HEK293 (cell line): ENCODE measurements around the gene MSH5.

Experiments used
- BCL11A ChIP-seq: fragments of 450-650 bp; formaldehyde crosslinking; IDR thresholded peaks from 2 replicates; pipeline ENCODE4 v1.5.1; 2016; ENCODE audit warnings: low read depth, missing biosample characterization, missing genetic modification characterization
- GLI4 ChIP-seq: fragments of 450-650 bp; formaldehyde crosslinking; IDR thresholded peaks from 2 replicates; pipeline ENCODE4 v1.5.1; 2016; ENCODE audit warnings: missing biosample characterization, missing genetic modification characterization
- GLIS1 ChIP-seq: fragments of 450-650 bp; formaldehyde crosslinking; IDR thresholded peaks from 2 replicates; pipeline ENCODE4 v1.5.1; 2016; ENCODE audit warnings: missing biosample characterization, missing genetic modification characterization
- KLF1 ChIP-seq: fragments of 450-650 bp; formaldehyde crosslinking; IDR thresholded peaks from 2 replicates; pipeline ENCODE4 v1.5.1; 2016; ENCODE audit warnings: missing biosample characterization, missing genetic modification characterization
- KLF9 ChIP-seq: fragments of 450-650 bp; formaldehyde crosslinking; IDR thresholded peaks from 2 replicates; pipeline ENCODE4 v1.5.1; 2016; ENCODE audit warnings: missing biosample characterization, missing genetic modification characterization, low read depth
- SP7 ChIP-seq: fragments of 450-650 bp; formaldehyde crosslinking; IDR thresholded peaks from 2 replicates; pipeline ENCODE4 v1.5.1; 2016; ENCODE audit warnings: missing biosample characterization, missing genetic modification characterization
- TRIM28 ChIP-seq: IDR thresholded peaks from 2 replicates; pipeline ENCODE4 v1.6.1; 2011; ENCODE audit warnings: low read length, control low read depth, borderline replicate concordance
- YY1 ChIP-seq: fragments of 450-650 bp; formaldehyde crosslinking; IDR thresholded peaks from 2 replicates; pipeline ENCODE4 v1.5.1; 2018; ENCODE audit warnings: missing biosample characterization, missing genetic modification characterization
- ZBTB1 ChIP-seq: fragments of 450-650 bp; formaldehyde crosslinking; IDR thresholded peaks from 2 replicates; pipeline ENCODE4 v1.5.1; 2016; ENCODE audit warnings: missing biosample characterization, missing genetic modification characterization
- ZBTB17 ChIP-seq: fragments of 450-650 bp; formaldehyde crosslinking; IDR thresholded peaks from 2 replicates; pipeline ENCODE4 v1.5.1; 2016; ENCODE audit warnings: missing biosample characterization, missing genetic modification characterization
- ZBTB20 ChIP-seq: fragments of 450-650 bp; formaldehyde crosslinking; IDR thresholded peaks from 2 replicates; pipeline ENCODE4 v1.5.1; 2016; ENCODE audit warnings: missing biosample characterization, missing genetic modification characterization
- ZBTB26 ChIP-seq: fragments of 450-650 bp; formaldehyde crosslinking; optimal IDR thresholded peaks from 2 replicates; pipeline ENCODE3; 2016; ENCODE audit warnings: missing biosample characterization, mild to moderate bottlenecking, missing genetic modification characterization
- ZBTB44 ChIP-seq: fragments of 450-650 bp; IDR thresholded peaks from 2 replicates; pipeline ENCODE4 v1.5.1; 2018; ENCODE audit warnings: missing biosample characterization, mild to moderate bottlenecking, missing genetic modification characterization
- ZBTB48 ChIP-seq: fragments of 450-650 bp; formaldehyde crosslinking; IDR thresholded peaks from 2 replicates; pipeline ENCODE4 v1.5.1; 2016; ENCODE audit warnings: missing biosample characterization, missing genetic modification characterization
- ZBTB7A ChIP-seq: fragments of 450-650 bp; formaldehyde crosslinking; IDR thresholded peaks from 2 replicates; pipeline ENCODE4 v1.5.1; 2016; ENCODE audit warnings: low read depth, missing biosample characterization, missing genetic modification characterization
- ZNF133 ChIP-seq: fragments of 450-650 bp; formaldehyde crosslinking; IDR thresholded peaks from 2 replicates; pipeline ENCODE4 v1.5.1; 2016; ENCODE audit warnings: missing biosample characterization, missing genetic modification characterization
- ZNF148 ChIP-seq: fragments of 450-650 bp; formaldehyde crosslinking; IDR thresholded peaks from 2 replicates; pipeline ENCODE4 v1.5.0; 2017; ENCODE audit warnings: missing biosample characterization, missing genetic modification characterization, borderline replicate concordance
- ZNF2 ChIP-seq: fragments of 450-650 bp; formaldehyde crosslinking; IDR thresholded peaks from 2 replicates; pipeline ENCODE4 v1.5.1; 2016; ENCODE audit warnings: missing biosample characterization, missing genetic modification characterization
- ZNF239 ChIP-seq: fragments of 450-650 bp; formaldehyde crosslinking; IDR thresholded peaks from 2 replicates; pipeline ENCODE4 v1.5.1; 2016; ENCODE audit warnings: missing biosample characterization, missing genetic modification characterization
- ZNF24 ChIP-seq: fragments of 450-650 bp; formaldehyde crosslinking; IDR thresholded peaks from 2 replicates; pipeline ENCODE4 v1.5.1; 2016; ENCODE audit warnings: missing biosample characterization, missing genetic modification characterization
- ZNF341 ChIP-seq: fragments of 450-650 bp; formaldehyde crosslinking; IDR thresholded peaks from 2 replicates; pipeline ENCODE4; 2016; ENCODE audit warnings: low read depth, missing biosample characterization, missing genetic modification characterization
- ZNF518A ChIP-seq: fragments of 450-650 bp; formaldehyde crosslinking; conservative IDR thresholded peaks from 2 replicates; pipeline ENCODE4 v1.5.1; 2016; ENCODE audit warnings: low read depth, missing biosample characterization, missing genetic modification characterization
- ZNF529 ChIP-seq: fragments of 450-650 bp; formaldehyde crosslinking; IDR thresholded peaks from 2 replicates; pipeline ENCODE4 v1.5.1; 2017; ENCODE audit warnings: missing genetic modification characterization, missing biosample characterization; ENCODE audit not compliant: insufficient replicate concordance
- ZNF626 ChIP-seq: fragments of 450-650 bp; sonication (Bioruptor Pico); formaldehyde crosslinking; IDR thresholded peaks from 2 replicates; pipeline ENCODE4 v1.5.1; 2018; ENCODE audit warnings: missing biosample characterization, missing genetic modification characterization, inconsistent platforms
- ZNF704 ChIP-seq: fragments of 450-650 bp; formaldehyde crosslinking; IDR thresholded peaks from 2 replicates; pipeline ENCODE4 v1.5.1; 2016; ENCODE audit warnings: missing biosample characterization, missing genetic modification characterization
- ZNF830 ChIP-seq: fragments of 450-650 bp; IDR thresholded peaks from 2 replicates; pipeline ENCODE4 v1.5.0; 2018; ENCODE audit warnings: missing biosample characterization, missing genetic modification characterization, low read depth, mild to moderate bottlenecking, moderate library complexity
- ZSCAN30 ChIP-seq: fragments of 450-650 bp; IDR thresholded peaks from 2 replicates; pipeline ENCODE4 v1.5.1; 2018; ENCODE audit warnings: missing biosample characterization, mild to moderate bottlenecking, missing genetic modification characterization, moderate library complexity
- ZXDB ChIP-seq: fragments of 450-650 bp; formaldehyde crosslinking; IDR thresholded peaks from 2 replicates; pipeline ENCODE4 v1.5.1; 2016; ENCODE audit warnings: missing biosample characterization, missing genetic modification characterization

MSH5 gene

GRCh38 chr6:31769684-31770371 is 30.0 kb downstream of the MSH5 start (continued):
- TF ChIP-seq BCL11A = no peak
- TF ChIP-seq YY1 (tag by site-specific recombination) = no peak
- TF ChIP-seq ZNF2 (tag by site-specific recombination) = peak; percentile 45; the same call in 1 of the 2 replicates
- TF ChIP-seq ZBTB7A (tag by site-specific recombination) = no peak
- no peak for TF ChIP-seq ZNF518A
- TF ChIP-seq ZBTB1 (tag by site-specific recombination) = no peak
- TF ChIP-seq ZXDB (tag by site-specific recombination) = no peak
- TF ChIP-seq ZNF148 = no peak
- no peak for TF ChIP-seq ZNF133
- TF ChIP-seq ZSCAN30 (tag by site-specific recombination) = no peak
- TF ChIP-seq ZBTB20 (tag by site-specific recombination) = no peak
- TF ChIP-seq GLI4 (tag by site-specific recombination) = no peak
- TF ChIP-seq ZNF239 = no peak
- TF ChIP-seq KLF1 (tag by site-specific recombination) = peak; percentile 65
- TF ChIP-seq KLF9 (tag by site-specific recombination) = no peak
- TF ChIP-seq ZNF626 (tag by site-specific recombination) = no peak
- TF ChIP-seq GLIS1 (tag by site-specific recombination) = peak; percentile 51
- TF ChIP-seq SP7 = peak; percentile 51
- peak; percentile 76 for TF ChIP-seq ZNF341 (tag by site-specific recombination)
- TF ChIP-seq ZBTB48 (tag by site-specific recombination) = no peak
- TF ChIP-seq ZBTB26 (tag by site-specific recombination) = no peak
- peak; percentile 56; the same call in 1 of the 2 replicates for TF ChIP-seq ZBTB17 (tag by site-specific recombination)
- TF ChIP-seq ZNF24 (tag by site-specific recombination) = no peak
- no peak for TF ChIP-seq ZNF704 (tag by site-specific recombination)
- TF ChIP-seq ZBTB44 = no peak
- TF ChIP-seq ZNF830 = no peak
- TF ChIP-seq TRIM28 = no peak
- TF ChIP-seq ZNF529 = no peak
